GM12878 (cell line): Measurements from ENCODE around the gene KIF20B. TPM values are rescaled to one million over a fixed set of nuclear protein-coding genes. Genes with fewer than 3 reads are reported as not detected.

Experiments used
- ATAC-seq: fragments of 200-7000 bp; cut with Tn5 transposase; 3 replicates; pipeline ENCODE4 v1.9.1; 2020; ENCODE audit warnings: mild to moderate bottlenecking, moderate library complexity
- BruUV-seq: library from RNA; stranded (reverse); fragments of 400-500 nt; replicated peaks from 2 replicates; lab custom pipeline; 2021; lab: Mats Ljungman, UMichigan
- CTCF ChIA-PET: fragments of 300-600 bp; sonication (Branson Sonifier 250); formaldehyde crosslinking; extraction: SDS; loops from one replicate; lab custom pipeline; 2021; ENCODE audit warnings: inconsistent platforms; lab: Yijun Ruan, JAX
- POLR2A ChIA-PET: fragments of 350-600 bp; formaldehyde crosslinking; extraction: SDS; loops from one replicate; lab custom pipeline; 2021; ENCODE audit warnings: inconsistent platforms; lab: Charles Lee
- RAD21 ChIA-PET: fragments of 300-600 bp; sonication (Branson Sonifier 250); formaldehyde crosslinking; loops from one replicate; lab custom pipeline; 2023; ENCODE audit warnings: antibody characterized with exemption; ENCODE audit not compliant: unreplicated experiment; lab: Charles Lee
- SMC1A ChIA-PET: fragments of 300-600 bp; sonication (Branson Sonifier 250); formaldehyde crosslinking; loops from one replicate; lab custom pipeline; 2023; ENCODE audit not compliant: unreplicated experiment, uncharacterized antibody; lab: Charles Lee
- DNase-seq: peaks from one replicate; pipeline ENCODE4 v3.0.0-alpha.2; 2011; ENCODE audit warnings: low read depth, low spot score
- FAIRE-seq: peaks from 3 replicates; lab custom pipeline; 2011; peaks lifted over from hg19 to GRCh38; lab: Jason Lieb, UNC
- H2AFZ ChIP-seq: 2 replicates; pipeline ENCODE4 v1.6.0; 2011; ENCODE audit warnings: low read depth, low read length, control low read depth; ENCODE audit not compliant: control insufficient read depth
- H3K27ac ChIP-seq: 2 replicates; pipeline ENCODE4 v1.5.1; 2011; ENCODE audit warnings: control low read depth; ENCODE audit not compliant: control insufficient read depth, insufficient read depth
- H3K27me3 ChIP-seq, 2 experiments: replicated peaks in 1 of 2; 2 replicates each; pipeline versions ENCODE4 v1.6.0 to v1.6.1; 2011; ENCODE audit warnings: low read length in 1 of 2; ENCODE audit not compliant: control insufficient read depth in 2 of 2, insufficient read depth in 2 of 2
- H3K36me3 ChIP-seq, 2 experiments: 2 replicates each; pipeline ENCODE4 v1.5.1; 2011; ENCODE audit warnings: low read length in 1 of 2; ENCODE audit not compliant: control insufficient read depth in 2 of 2, insufficient read depth in 2 of 2
- H3K4me1 ChIP-seq: 2 replicates; pipeline ENCODE4 v1.6.1; 2011; ENCODE audit warnings: mild to moderate bottlenecking, low read length, moderate library complexity, mixed read lengths; ENCODE audit not compliant: control insufficient read depth, insufficient read depth
- H3K4me2 ChIP-seq: 2 replicates; pipeline ENCODE4 v1.6.0; 2011; ENCODE audit warnings: control low read depth; ENCODE audit not compliant: control insufficient read depth, insufficient read depth
- H3K4me3 ChIP-seq: fragments of 200-600 bp; sonication (generic); 2 replicates; pipeline ENCODE4 v1.5.1; 2016
- H3K79me2 ChIP-seq: 2 replicates; pipeline ENCODE4 v1.6.0; 2011; ENCODE audit warnings: low read length; ENCODE audit not compliant: control insufficient read depth, insufficient read depth
- H3K9ac ChIP-seq: 2 replicates; pipeline ENCODE4 v1.8.0; 2011; ENCODE audit warnings: low read length, control low read depth, mixed read lengths; ENCODE audit not compliant: control insufficient read depth, insufficient read depth
- H3K9me3 ChIP-seq: replicated peaks from 3 replicates; pipeline ENCODE4 v1.5.1; 2011; ENCODE audit warnings: mild to moderate bottlenecking, low read length; ENCODE audit not compliant: control insufficient read depth, insufficient read depth
- H4K20me1 ChIP-seq: 2 replicates; pipeline ENCODE4 v1.6.0; 2011; ENCODE audit not compliant: control insufficient read depth, insufficient read depth
- BHLHE40 ChIP-seq, 2 experiments: fragments of 450-650 bp in 1 of 2; IDR thresholded peaks; 2 replicates each; pipeline ENCODE4 v1.6.1; 2011 to 2017; ENCODE audit warnings: low read depth in 2 of 2, borderline replicate concordance in 1 of 2, improper control_type of control experiment in 1 of 2, low read length in 1 of 2, mild to moderate bottlenecking in 1 of 2
- EZH2 ChIP-seq: IDR thresholded peaks from 2 replicates; pipeline ENCODE4 v1.6.1; 2012; ENCODE audit warnings: low read depth, mild to moderate bottlenecking, control low read depth, inconsistent platforms, low read length, borderline replicate concordance; ENCODE audit not compliant: control insufficient read depth
- GABPA ChIP-seq: IDR thresholded peaks from 2 replicates; pipeline ENCODE4 v1.6.1; 2014; ENCODE audit warnings: antibody characterized with exemption, low read depth, mild to moderate bottlenecking, inconsistent platforms
- IRF5 ChIP-seq: fragments of 450-650 bp; IDR thresholded peaks from 2 replicates; pipeline ENCODE4 v1.6.1; 2017; ENCODE audit warnings: borderline replicate concordance
- LARP7 ChIP-seq: fragments of 450-650 bp; IDR thresholded peaks from 2 replicates; pipeline ENCODE4 v1.6.1; 2017; ENCODE audit warnings: mild to moderate bottlenecking
- MYC ChIP-seq: IDR thresholded peaks from 2 replicates; pipeline ENCODE4 v1.6.1; 2011; ENCODE audit warnings: mild to moderate bottlenecking, low read length, moderate library complexity, inconsistent platforms; ENCODE audit not compliant: insufficient read depth, insufficient replicate concordance, insufficient read length, severe bottlenecking
- RELA ChIP-seq: fragments of 450-650 bp; IDR thresholded peaks from 2 replicates; pipeline ENCODE4 v1.8.0; 2014; ENCODE audit warnings: borderline replicate concordance; ENCODE audit not compliant: partially characterized antibody
- SIX5 ChIP-seq: IDR thresholded peaks from 2 replicates; pipeline ENCODE4 v1.6.1; 2011; ENCODE audit warnings: mild to moderate bottlenecking, low read depth, low read length, moderate library complexity; ENCODE audit not compliant: severe bottlenecking
- SMAD1 ChIP-seq: fragments of 450-650 bp; IDR thresholded peaks from 2 replicates; pipeline ENCODE4 v1.6.1; 2018; ENCODE audit warnings: mild to moderate bottlenecking, low read depth; ENCODE audit not compliant: partially characterized antibody
- SPI1 ChIP-seq: IDR thresholded peaks from 2 replicates; pipeline ENCODE4 v1.6.1; 2011; ENCODE audit warnings: low read depth, mild to moderate bottlenecking, low read length, moderate library complexity, borderline replicate concordance; ENCODE audit not compliant: insufficient read depth
- TAF1 ChIP-seq: IDR thresholded peaks from 2 replicates; pipeline ENCODE4 v1.6.1; 2011; ENCODE audit warnings: mild to moderate bottlenecking, low read depth, low read length, borderline replicate concordance
- TCF7 ChIP-seq: IDR thresholded peaks from 2 replicates; pipeline ENCODE4 v1.6.1; 2014; ENCODE audit warnings: antibody characterized with exemption, borderline replicate concordance
- USF2 ChIP-seq: IDR thresholded peaks from 2 replicates; pipeline ENCODE4 v1.6.1; 2011; ENCODE audit warnings: low read depth, low read length, improper control_type of control experiment, borderline replicate concordance
- ZNF622 ChIP-seq: fragments of 450-650 bp; IDR thresholded peaks from 2 replicates; pipeline ENCODE4 v1.6.1; 2017; ENCODE audit warnings: mild to moderate bottlenecking, inconsistent platforms
- ZNF687 ChIP-seq: fragments of 450-650 bp; IDR thresholded peaks from 2 replicates; pipeline ENCODE4 v1.6.1; 2017; ENCODE audit warnings: mild to moderate bottlenecking, moderate library complexity
- WGBS: methylation state at CpG from one replicate; pipeline ENCODE4 v1.1.6; 2016; ENCODE audit warnings: low lambda C conversion rate; ENCODE audit not compliant: insufficient replicate concordance, insufficient coverage; ENCODE audit errors: missing lambda C conversion rate; 5-methylcytosine and 5-hydroxymethylcytosine counted together
- in situ Hi-C: fragments of 300-500 bp; cut with MboI; formaldehyde crosslinking; loops from 9 replicates; pipeline ENCODE4 v1.14.3; 2018; ENCODE audit warnings: mixed read lengths
- intact Hi-C: fragments of 100-400 bp; cut with micrococcal nuclease; formaldehyde crosslinking; loops from one replicate; pipeline ENCODE4 v1.14.2; 2022; ENCODE audit not compliant: unreplicated experiment
- polyA plus RNA-seq, 11 experiments: library from polyadenylated mRNA; depleted of rRNA in 4 of 11; unstranded in 6 of 11; stranded (reverse) in 5 of 11; fragments of >200 nt; fragmentation: Nextera tagmentation in 4 of 11; fragmentation: Illumina TruSeq in 1 of 11; extraction: Ambion mirVana in 4 of 11; extraction: Trizol in 1 of 11; gene quantifications; 1 replicate in 1 of 11; 2 replicates in 10 of 11; pipeline versions ENCODE4 v1.2.1 to v1.2.3, GENCODE V29; 2011 to 2016; ENCODE audit warnings: inconsistent platforms in 2 of 11, missing spikeins in 2 of 11, low read depth in 1 of 11
- total RNA-seq, 4 experiments: library from RNA; depleted of rRNA in 3 of 4; stranded (reverse); fragments of >200 nt in 3 of 4; fragmentation: Illumina TruSeq in 1 of 4; extraction: Trizol in 1 of 4; gene quantifications; 2 replicates each; pipeline versions ENCODE4 v1.2.1 to v1.2.3, GENCODE V29; 2013 to 2021

Gene KIF20B
- total and polyA plus RNA-seq, 10 of the 15 experiments (the other 5 are each of a cell fraction or from before 2014, with no cell fraction given) = 15.6 to 67.7 (median 44.3) TPM

- TF ChIP-seq SIX5 = no peak
- TF ChIP-seq MYC = no peak
Measured at GRCh38 chr10:89669985-89670384, 31.4 kb upstream of the KIF20B start (continued).

DNA sequence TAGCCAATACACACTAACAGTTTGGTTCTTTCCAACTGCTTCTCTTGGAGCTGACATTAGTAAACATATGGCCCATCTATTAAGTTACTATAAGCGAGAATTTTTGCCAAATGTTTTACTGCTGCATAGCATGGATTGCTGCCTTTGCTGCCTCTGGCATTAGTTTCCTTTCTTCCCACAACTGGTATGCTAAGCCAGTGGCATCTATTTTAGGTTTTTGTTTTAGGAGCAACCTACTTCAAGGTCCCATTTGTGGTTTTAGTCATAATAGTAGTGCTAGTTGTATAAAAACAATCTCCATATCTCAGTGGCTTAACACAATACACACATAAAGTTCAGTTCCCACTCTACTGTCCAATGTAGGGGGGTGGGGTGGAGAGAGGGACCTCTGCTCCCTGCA is 30.5 kb upstream of the KIF20B start:
- FAIRE-seq = no peak
- WGBS = 96% methylated on average over 1 of the region's 1 CpG
- no peak overlapping the region for H3K4me2 ChIP-seq
- no peaks in the 10 kb centered on the region for H4K20me1 ChIP-seq
- no peak overlapping the region for H3K4me3 ChIP-seq
- intact Hi-C loops = no loop called here
- no peak overlapping the region for H2AFZ ChIP-seq
- DNase-seq = no peak
- no peaks in the 10 kb centered on the region for H3K27me3 ChIP-seq
- no peaks in the 10 kb centered on the region for H3K9me3 ChIP-seq
- ChIA-PET POLR2A (interaction anchor here (2.4 kb wide), 1 partner anchor 12 kb away, joined by 7 read pairs; no protein-coding TSS in a partner anchor), RAD21 (interaction anchor here (0.6 kb wide), 1 partner anchor 34 kb away, joined by 3 read pairs; no protein-coding TSS in a partner anchor), SMC1A (interaction anchor here (1.0 to 1.2 kb wide), 2 partner anchors 14 to 25 kb away, joined by 3 read pairs; no protein-coding TSS in a partner anchor), CTCF (interaction anchor here (1.5 to 2.8 kb wide), 3 partner anchors 12 to 30 kb away, joined by 3 to 6 read pairs (median 4); partner anchors contain the start of gene KIF20B)
- in situ Hi-C loops = no loop called here
- H3K79me2 ChIP-seq = no peaks in the 10 kb centered on the region
- no peaks in the 10 kb centered on the region for H3K4me1 ChIP-seq
- BruUV-seq = no TSS peak
- H3K36me3 ChIP-seq = no peaks in the 10 kb centered on the region
- ATAC-seq = no peak
- H3K9ac ChIP-seq = no peak overlapping the region
- no peak overlapping the region for H3K27ac ChIP-seq
- TF ChIP-seq ZNF622 = no peak
- no peak for TF ChIP-seq SPI1
- no peak for TF ChIP-seq BHLHE40 (IDR thresholded peaks at IDR 0.05; ENCODE audit: borderline replicate concordance in 1 of 2, low read depth in 2 of 2, low read length in 1 of 2)
- TF ChIP-seq IRF5 = no peak
- TF ChIP-seq USF2 = no peak
- no peak for TF ChIP-seq EZH2
- TF ChIP-seq SMAD1 = no peak
- no peak for TF ChIP-seq GABPA
- TF ChIP-seq RELA = no peak
- no peak for TF ChIP-seq ZNF687
- no peak for TF ChIP-seq LARP7
- TF ChIP-seq TCF7 = no peak
- no peak for TF ChIP-seq TAF1
